H9 (cell line): Measurements from ENCODE around the gene TIAM2. TPM values are rescaled to one million over a fixed set of nuclear protein-coding genes. Genes with fewer than 3 reads are reported as not detected.

ENCODE experiments used
- DNase-seq: peaks from one replicate; pipeline ENCODE4 v3.0.0-alpha.2; 2017
- H2AFZ ChIP-seq: one replicate; pipeline ENCODE4 v1.6.1; 2013; ENCODE audit warnings: mild to moderate bottlenecking, low read length, control low read depth, moderate library complexity
- H2AK5ac ChIP-seq: 2 replicates; pipeline ENCODE4 v1.6.1; 2013; ENCODE audit warnings: low read length, control low read depth, mixed read lengths; ENCODE audit not compliant: insufficient read length
- H2BK120ac ChIP-seq: one replicate; pipeline ENCODE4 v1.6.1; 2013; ENCODE audit warnings: low read depth, mild to moderate bottlenecking, low read length, control low read depth, inconsistent platforms; ENCODE audit not compliant: poor library complexity, severe bottlenecking
- H2BK12ac ChIP-seq: 2 replicates; pipeline ENCODE4 v1.6.1; 2013; ENCODE audit warnings: low read length, control low read depth, mixed read lengths, low read depth; ENCODE audit not compliant: insufficient read length
- H2BK15ac ChIP-seq: 2 replicates; pipeline ENCODE4 v1.6.1; 2013; ENCODE audit warnings: low read depth, low read length, control low read depth
- H2BK20ac ChIP-seq: one replicate; pipeline ENCODE4 v1.6.1; 2013; ENCODE audit warnings: low read depth, mild to moderate bottlenecking, low read length, control low read depth, inconsistent platforms; ENCODE audit not compliant: poor library complexity, severe bottlenecking
- H2BK5ac ChIP-seq: 2 replicates; pipeline ENCODE4 v1.6.1; 2013; ENCODE audit warnings: low read length, control low read depth, mixed read lengths; ENCODE audit not compliant: insufficient read length
- H3K14ac ChIP-seq: 2 replicates; pipeline ENCODE4 v1.6.1; 2013; ENCODE audit warnings: low read length, control low read depth; ENCODE audit not compliant: insufficient read depth
- H3K18ac ChIP-seq: 2 replicates; pipeline ENCODE4 v1.6.1; 2013; ENCODE audit warnings: low read depth, mild to moderate bottlenecking, mixed read lengths, low read length, control low read depth; ENCODE audit not compliant: insufficient read length
- H3K23ac ChIP-seq: 2 replicates; pipeline ENCODE4 v1.6.1; 2013; ENCODE audit warnings: low read length, control low read depth, mixed read lengths, low read depth; ENCODE audit not compliant: insufficient read length
- H3K23me2 ChIP-seq: 2 replicates; pipeline ENCODE4 v1.6.1; 2013; ENCODE audit warnings: low read depth, mild to moderate bottlenecking, mixed read lengths, low read length, control low read depth; ENCODE audit not compliant: insufficient read length, poor library complexity, severe bottlenecking
- H3K27ac ChIP-seq: 2 replicates; pipeline ENCODE4 v1.5.1; 2013; ENCODE audit warnings: low read length, control low read depth, mixed read lengths, low read depth; ENCODE audit not compliant: insufficient read length
- H3K27me3 ChIP-seq: 2 replicates; pipeline ENCODE4 v1.6.1; 2013; ENCODE audit warnings: low read length, control low read depth, inconsistent platforms; ENCODE audit not compliant: insufficient read depth
- H3K4ac ChIP-seq: 2 replicates; pipeline ENCODE4 v1.6.1; 2013; ENCODE audit warnings: low read depth, mild to moderate bottlenecking, control low read depth, inconsistent platforms, low read length, moderate library complexity
- H3K4me1 ChIP-seq: 2 replicates; pipeline ENCODE4 v1.6.1; 2013; ENCODE audit warnings: low read length, control low read depth, inconsistent platforms; ENCODE audit not compliant: insufficient read depth
- H3K4me2 ChIP-seq: 2 replicates; pipeline ENCODE4 v1.6.1; 2013; ENCODE audit warnings: low read length, control low read depth, mixed read lengths; ENCODE audit not compliant: insufficient read length, insufficient read depth
- H3K56ac ChIP-seq: 2 replicates; pipeline ENCODE4 v1.6.1; 2013; ENCODE audit warnings: low read depth, mild to moderate bottlenecking, mixed read lengths, low read length, control low read depth; ENCODE audit not compliant: insufficient read length
- H3K79me1 ChIP-seq: 2 replicates; pipeline ENCODE4 v1.6.1; 2013; ENCODE audit warnings: low read depth, mild to moderate bottlenecking, moderate library complexity, low read length, control low read depth, inconsistent platforms; ENCODE audit not compliant: insufficient read depth, poor library complexity, severe bottlenecking
- H3K79me2 ChIP-seq: 2 replicates; pipeline ENCODE4 v1.6.1; 2013; ENCODE audit warnings: low read length, control low read depth, inconsistent platforms; ENCODE audit not compliant: insufficient read depth
- H3K9ac ChIP-seq: 2 replicates; pipeline ENCODE4 v1.6.1; 2013; ENCODE audit warnings: low read length, control low read depth, mixed read lengths; ENCODE audit not compliant: insufficient read length; ENCODE audit errors: extremely low read depth
- H3K9me3 ChIP-seq: one replicate; pipeline ENCODE4 v1.6.1; 2013; ENCODE audit warnings: low read depth, low read length, inconsistent platforms; ENCODE audit not compliant: control insufficient read depth
- H3T11ph ChIP-seq: one replicate; pipeline ENCODE4 v1.6.1; 2013; ENCODE audit warnings: mild to moderate bottlenecking, low read length, control low read depth, inconsistent platforms
- H4K20me1 ChIP-seq: one replicate; pipeline ENCODE4 v1.6.1; 2013; ENCODE audit not compliant: control insufficient read depth, insufficient read length, insufficient read depth
- H4K5ac ChIP-seq: 2 replicates; pipeline ENCODE4 v1.6.1; 2013; ENCODE audit warnings: low read depth, mild to moderate bottlenecking, mixed read lengths, low read length, control low read depth; ENCODE audit not compliant: insufficient read length
- H4K8ac ChIP-seq: replicated peaks from 2 replicates; pipeline ENCODE4 v1.6.1; 2013; ENCODE audit warnings: low read length, control low read depth, mixed read lengths, low read depth; ENCODE audit not compliant: insufficient read length
- H4K91ac ChIP-seq: 2 replicates; pipeline ENCODE4 v1.6.1; 2013; ENCODE audit warnings: low read depth, mild to moderate bottlenecking, moderate library complexity, mixed read lengths, low read length, control low read depth; ENCODE audit not compliant: insufficient read length
- H3K27ac Mint-ChIP-seq, 3 experiments: 2 replicates in 2 of 3; 3 replicates in 1 of 3; pipeline ENCODE4 v1.8.0; 2020 to 2021; ENCODE audit warnings: mixed read lengths in 3 of 3, mild to moderate bottlenecking in 1 of 3, moderate library complexity in 1 of 3
- H3K27me3 Mint-ChIP-seq: 2 replicates; pipeline ENCODE4 v1.8.0; 2021; ENCODE audit warnings: low read depth, mild to moderate bottlenecking, moderate library complexity, mixed read lengths
- H3K36me3 Mint-ChIP-seq, 3 experiments: 2 replicates in 2 of 3; 3 replicates in 1 of 3; pipeline ENCODE4 v1.8.0; 2020 to 2021; ENCODE audit warnings: low read depth in 3 of 3, mixed read lengths in 3 of 3; ENCODE audit not compliant: insufficient read depth in 1 of 3
- H3K4me1 Mint-ChIP-seq, 2 experiments: 2 replicates each; pipeline ENCODE4 v1.8.0; 2020; ENCODE audit warnings: mixed read lengths in 2 of 2
- H3K4me3 Mint-ChIP-seq, 2 experiments: 2 replicates in 1 of 2; 3 replicates in 1 of 2; pipeline ENCODE4 v1.8.0; 2020 to 2021; ENCODE audit warnings: mild to moderate bottlenecking in 2 of 2, mixed read lengths in 2 of 2, moderate library complexity in 1 of 2
- H3K9me3 Mint-ChIP-seq, 2 experiments: 2 replicates in 1 of 2; 3 replicates in 1 of 2; pipeline ENCODE4 v1.8.0; 2020; ENCODE audit warnings: mild to moderate bottlenecking in 2 of 2, mixed read lengths in 2 of 2, moderate library complexity in 1 of 2
- WGBS: extraction: QIAGEN DNeasy Blood & Tissue Kit; methylation state at CpG from one replicate; pipeline ENCODE4 v1.1.7; 2013; ENCODE audit warnings: missing lambda C conversion rate, low lambda C conversion rate, mixed read lengths; ENCODE audit not compliant: insufficient read length; ENCODE audit errors: extremely low coverage; 5-methylcytosine and 5-hydroxymethylcytosine counted together
- total RNA-seq: library from RNA; stranded (reverse); gene quantifications from 2 replicates; pipeline ENCODE4 v1.2.1, GENCODE V29; 2021
- TF ChIP-seq, protein P1 (sequence below): fragments of 200-600 bp; sonication (generic); conservative IDR thresholded peaks from 3 replicates; pipeline ENCODE4 v1.8.0; 2021; ENCODE audit warnings: antibody characterized with exemption, mild to moderate bottlenecking

The TIAM2 gene
- total RNA-seq, 1 experiment from 2014 or later = 6.3 TPM

DNA sequence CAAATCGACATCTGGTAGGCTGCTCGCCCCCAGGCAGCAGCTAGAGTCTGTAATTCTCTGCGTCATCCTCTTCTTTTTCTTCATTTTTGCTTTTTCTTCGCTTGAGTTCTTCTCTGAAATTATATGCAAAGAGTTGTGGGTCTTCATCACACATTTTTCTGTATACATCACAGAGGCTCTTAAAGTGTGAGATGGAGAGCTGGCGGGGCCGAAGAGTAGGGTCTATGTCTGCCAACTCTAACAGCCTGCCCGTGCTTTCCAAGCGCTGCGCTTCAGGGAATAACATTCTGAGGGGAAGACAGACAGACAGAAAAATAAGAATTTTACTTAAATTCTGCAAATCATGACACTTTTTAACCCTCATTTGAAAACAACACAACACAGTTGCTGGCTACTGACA, 262.7 kb downstream of the TIAM2 start:
- H4K8ac ChIP-seq = no peak overlapping the region
- H2AK5ac ChIP-seq = no peak overlapping the region
- H3K4me2 ChIP-seq = no peak overlapping the region
- H3K4me1 ChIP-seq = peaks cover 2% of the 10 kb centered on the region; the same call in 1 of the 2 replicates
- Mint-ChIP-seq H3K4me1 (peaks cover 37 to 45% of the 10 kb centered on the region in 2 experiments), H3K27ac (no peak overlapping the region), H3K36me3 (peaks cover 20 to 56% (median 48%) of the 10 kb centered on the region in 3 experiments; a peak in 6 of 7 replicates), H3K4me3 (no peak overlapping the region), H3K27me3 (no peaks in the 10 kb centered on the region), H3K9me3 (no peaks in the 10 kb centered on the region)
- H3K27me3 ChIP-seq = no peaks in the 10 kb centered on the region
- no peak overlapping the region for H3K4ac ChIP-seq
- H3K27ac ChIP-seq = no peak overlapping the region
- no peak overlapping the region for H3K14ac ChIP-seq
- no peak overlapping the region for H2BK120ac ChIP-seq
- no peaks in the 10 kb centered on the region for H4K20me1 ChIP-seq
- DNase-seq = no peak
- H3K18ac ChIP-seq = no peak overlapping the region
- H2BK12ac ChIP-seq = no peak overlapping the region
- no peak overlapping the region for H4K91ac ChIP-seq
- no peak overlapping the region for H3K9ac ChIP-seq
- H2BK5ac ChIP-seq = no peak overlapping the region
- no peak overlapping the region for H2BK15ac ChIP-seq
- no peak overlapping the region for H3K23ac ChIP-seq
- H3T11ph ChIP-seq = no peak overlapping the region
- H3K79me1 ChIP-seq = no peaks in the 10 kb centered on the region
- H3K79me2 ChIP-seq = no peaks in the 10 kb centered on the region
- H3K9me3 ChIP-seq = no peaks in the 10 kb centered on the region
- H2AFZ ChIP-seq = no peak overlapping the region
- no peaks in the 10 kb centered on the region for H3K23me2 ChIP-seq
- no peak overlapping the region for H4K5ac ChIP-seq
- no CpG with 5 or more reads among the region's 9 CpGs for WGBS
- TF ChIP-seq, protein P1, sequence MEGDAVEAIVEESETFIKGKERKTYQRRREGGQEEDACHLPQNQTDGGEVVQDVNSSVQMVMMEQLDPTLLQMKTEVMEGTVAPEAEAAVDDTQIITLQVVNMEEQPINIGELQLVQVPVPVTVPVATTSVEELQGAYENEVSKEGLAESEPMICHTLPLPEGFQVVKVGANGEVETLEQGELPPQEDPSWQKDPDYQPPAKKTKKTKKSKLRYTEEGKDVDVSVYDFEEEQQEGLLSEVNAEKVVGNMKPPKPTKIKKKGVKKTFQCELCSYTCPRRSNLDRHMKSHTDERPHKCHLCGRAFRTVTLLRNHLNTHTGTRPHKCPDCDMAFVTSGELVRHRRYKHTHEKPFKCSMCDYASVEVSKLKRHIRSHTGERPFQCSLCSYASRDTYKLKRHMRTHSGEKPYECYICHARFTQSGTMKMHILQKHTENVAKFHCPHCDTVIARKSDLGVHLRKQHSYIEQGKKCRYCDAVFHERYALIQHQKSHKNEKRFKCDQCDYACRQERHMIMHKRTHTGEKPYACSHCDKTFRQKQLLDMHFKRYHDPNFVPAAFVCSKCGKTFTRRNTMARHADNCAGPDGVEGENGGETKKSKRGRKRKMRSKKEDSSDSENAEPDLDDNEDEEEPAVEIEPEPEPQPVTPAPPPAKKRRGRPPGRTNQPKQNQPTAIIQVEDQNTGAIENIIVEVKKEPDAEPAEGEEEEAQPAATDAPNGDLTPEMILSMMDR = no peak
- no peak overlapping the region for H3K56ac ChIP-seq
- H2BK20ac ChIP-seq = no peak overlapping the region
